Ovary (tissue), 3 donors: Measurements from ENCODE around the gene C3orf18.

Experiments
- CTCF ChIP-seq, 3 donors: fragments of 450-650 bp in 2 of 3; fragments of 200-600 bp in 1 of 3; IDR thresholded peaks; one replicate each; pipeline versions ENCODE4 v1.5.1 to v1.8.0; 2016 to 2022; ENCODE audit warnings: antibody characterized with exemption in 3 of 3, mild to moderate bottlenecking in 1 of 3
- POLR2A ChIP-seq: fragments of 450-650 bp; IDR thresholded peaks from one replicate; pipeline ENCODE4 v1.6.1; 2017; ENCODE audit warnings: antibody characterized with exemption, mild to moderate bottlenecking, moderate library complexity
- donor health status: DM: no; HTN: no; CAD: no.

GRCh38 chr3:50587373-50587772 is 19.8 kb upstream of the C3orf18 start:
- TF ChIP-seq CTCF (IDR thresholded peaks at IDR 0.05) = no peak
- TF ChIP-seq POLR2A = no peak
